Nephron (organoid): ENCODE results near the gene DIDO1.

Experiments
- H3K27ac Mint-ChIP-seq, 3 experiments: 2 replicates each; pipeline ENCODE4 v1.8.0; 2020; ENCODE audit warnings: mixed read lengths in 3 of 3, mild to moderate bottlenecking in 2 of 3, moderate library complexity in 1 of 3
- H3K27me3 Mint-ChIP-seq: 2 replicates; pipeline ENCODE4 v1.8.0; 2021; ENCODE audit warnings: low read depth, mild to moderate bottlenecking, moderate library complexity, mixed read lengths
- H3K36me3 Mint-ChIP-seq: 2 replicates; pipeline ENCODE4 v1.8.0; 2020; ENCODE audit warnings: low read depth, mixed read lengths
- H3K4me1 Mint-ChIP-seq: 2 replicates; pipeline ENCODE4 v1.8.0; 2020; ENCODE audit warnings: mixed read lengths
- H3K4me3 Mint-ChIP-seq, 3 experiments: 2 replicates each; pipeline ENCODE4 v1.8.0; 2020; ENCODE audit warnings: mild to moderate bottlenecking in 3 of 3, mixed read lengths in 3 of 3, moderate library complexity in 2 of 3
- H3K9me3 Mint-ChIP-seq: 2 replicates; pipeline ENCODE4 v1.8.0; 2020; ENCODE audit warnings: mixed read lengths
- CTCF ChIP-seq, 3 experiments: fragments of 200-600 bp; sonication (generic); IDR thresholded peaks; one replicate each; pipeline ENCODE4 v1.5.0; 2021; ENCODE audit warnings: antibody characterized with exemption in 3 of 3; ENCODE audit not compliant: unreplicated experiment in 3 of 3

The DIDO1 gene

DNA sequence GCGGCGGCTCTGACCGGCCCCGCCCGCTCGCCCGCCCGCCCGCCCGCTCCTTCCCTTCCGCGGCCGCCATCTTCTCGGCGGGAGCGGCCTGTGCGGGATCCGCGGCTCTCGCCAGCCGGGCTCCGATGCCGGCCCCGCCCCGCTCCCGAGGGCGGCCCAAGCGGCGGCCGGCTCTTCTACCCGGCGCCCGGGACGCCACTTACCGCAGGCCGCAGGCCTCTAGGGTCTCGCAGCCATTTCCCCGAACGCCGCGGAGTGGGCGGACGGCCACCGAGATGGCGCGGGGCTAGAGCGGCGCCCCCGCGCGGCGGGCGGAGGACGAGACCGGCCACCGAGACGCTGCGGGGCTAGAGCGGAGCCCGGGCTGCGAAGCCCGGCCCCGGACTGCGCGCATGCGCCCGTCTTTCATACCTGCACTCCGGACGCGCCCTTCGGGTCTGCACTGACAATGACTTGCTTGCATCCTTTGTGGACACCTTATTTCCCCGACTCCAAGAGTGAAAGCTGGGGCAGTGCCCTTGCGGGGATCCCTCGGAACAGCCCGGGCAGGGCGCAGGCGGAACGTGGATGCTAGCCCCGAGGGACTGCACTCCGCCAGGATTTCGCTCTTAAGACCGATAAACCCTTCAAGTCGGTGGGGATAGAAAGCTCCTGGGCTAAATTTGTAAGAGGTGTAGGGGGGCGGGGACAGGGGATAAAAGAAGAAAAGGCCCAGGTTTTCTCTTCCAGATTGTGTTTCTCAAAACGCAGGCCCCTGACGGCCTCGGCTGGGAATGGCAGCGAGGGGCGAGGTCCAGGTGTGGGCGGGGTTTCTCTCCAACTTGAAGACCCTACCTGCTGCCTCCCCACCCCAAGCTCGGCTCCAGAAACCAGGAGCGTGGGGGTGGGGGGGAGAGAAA, at the start of gene DIDO1:
TSS of gene DIDO1 (minus strand) at position 277 of the 899 bp plus-strand sequence.
- Mint-ChIP-seq H3K36me3 (no peaks in the 10 kb centered on the region), H3K9me3 (no peaks in the 10 kb centered on the region), H3K27me3 (no peaks in the 10 kb centered on the region), H3K4me3 (peak within 1 kb of the TSS; percentile 94 to 97 (median 95)), H3K27ac (peak within 1 kb of the TSS; percentile 90 to 98 (median 95)), H3K4me1 (peaks cover 62% of the 10 kb centered on the region)
- TF ChIP-seq CTCF (IDR thresholded peaks at IDR 0.05; ENCODE audit: unreplicated experiment in 3 of 3) = peak; percentile 70 to 85 (median 82)

GRCh38 chr20:62975251-62975760, 49.0 kb upstream of the DIDO1 start:
- Mint-ChIP-seq H3K9me3 (peaks cover 5% of the 10 kb centered on the region), H3K27ac (no peak overlapping the region), H3K4me1 (peaks cover 18% of the 10 kb centered on the region), H3K27me3 (peaks cover 95% of the 10 kb centered on the region), H3K36me3 (no peaks in the 10 kb centered on the region), H3K4me3 (no peak overlapping the region)
- no peak for TF ChIP-seq CTCF (IDR thresholded peaks at IDR 0.05; ENCODE audit: unreplicated experiment in 3 of 3)

DNA sequence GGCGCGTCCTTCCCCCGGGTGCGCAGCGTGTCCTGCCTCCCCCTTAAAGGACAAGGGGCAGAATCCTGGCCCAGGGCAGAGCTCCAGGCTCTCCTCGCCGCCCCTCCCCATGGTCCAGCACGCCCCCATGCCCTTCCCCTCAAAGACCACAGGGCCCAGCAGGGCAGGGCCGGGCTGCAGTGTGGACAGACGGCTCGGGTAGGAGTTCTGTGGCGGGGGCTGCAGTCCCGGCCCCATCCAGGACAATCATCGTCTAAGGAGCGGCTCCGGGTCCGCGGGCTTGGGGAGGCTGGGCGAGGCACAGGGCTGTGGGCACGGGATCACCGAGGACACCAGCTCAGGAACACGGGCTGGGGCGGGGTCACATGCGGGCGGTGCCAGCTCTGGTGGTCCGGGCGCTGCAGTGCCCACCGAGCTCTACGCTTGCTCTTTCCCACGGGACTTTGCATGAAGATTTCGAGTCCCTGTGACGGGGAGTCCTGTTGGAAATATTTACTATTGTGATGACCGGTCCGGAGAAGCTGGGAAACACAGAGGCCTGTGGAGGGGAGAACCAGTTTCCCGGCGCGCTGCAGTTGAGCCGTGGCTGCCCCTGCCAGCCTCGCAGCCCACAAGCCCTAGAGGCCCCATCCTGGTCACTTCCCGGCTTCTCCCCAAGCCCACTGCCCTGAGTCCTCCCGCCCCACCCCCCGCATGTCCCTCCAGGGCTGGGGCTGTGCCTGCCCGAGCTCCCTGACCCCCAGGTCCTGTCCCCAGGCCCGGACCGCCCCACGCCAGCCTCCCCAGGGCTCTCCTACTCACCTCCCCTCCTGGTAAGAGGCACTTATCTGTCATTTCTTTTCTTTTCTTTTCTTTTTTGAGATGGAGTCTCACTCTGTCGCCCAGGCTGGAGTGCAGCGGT, 46.8 kb upstream of the DIDO1 start:
- Mint-ChIP-seq H3K27ac (no peak overlapping the region), H3K4me1 (peaks cover 18% of the 10 kb centered on the region), H3K9me3 (peaks cover 5% of the 10 kb centered on the region), H3K27me3 (peaks cover 80% of the 10 kb centered on the region), H3K36me3 (no peaks in the 10 kb centered on the region), H3K4me3 (peak overlapping the region in 1 of 3 experiments; percentile 52)
- no peak for TF ChIP-seq CTCF (IDR thresholded peaks at IDR 0.05; ENCODE audit: unreplicated experiment in 3 of 3)

GRCh38 chr20:62971950-62972844, 45.9 kb upstream of the DIDO1 start:
- no peaks in the 10 kb centered on the region for H3K36me3 Mint-ChIP-seq
- H3K4me3 Mint-ChIP-seq = peak overlapping the region; percentile 10 to 70 (median 63)
- peak; percentile 81 to 88 (median 88) for TF ChIP-seq CTCF (IDR thresholded peaks at IDR 0.05; ENCODE audit: unreplicated experiment in 3 of 3)
- peaks cover 18% of the 10 kb centered on the region for H3K4me1 Mint-ChIP-seq
- peaks cover 71% of the 10 kb centered on the region for H3K27me3 Mint-ChIP-seq
- H3K9me3 Mint-ChIP-seq = peaks cover 5% of the 10 kb centered on the region
- peak overlapping the region in 1 of 3 experiments; percentile 0 for H3K27ac Mint-ChIP-seq
